Fibroblast of lung (primary cell): Measurements from ENCODE around the gene SLC6A13. TPM values are rescaled to one million over a fixed set of nuclear protein-coding genes. Genes with fewer than 3 reads are reported as not detected.

ENCODE experiments used
- DNase-seq, 2 donors: peaks; one replicate each; pipeline versions ENCODE4 v3.0.0 to v3.0.0-alpha.2; 2010; ENCODE audit warnings: low read depth in 2 of 2
- H2AFZ ChIP-seq: 2 replicates; pipeline ENCODE4 v1.5.1; 2012; ENCODE audit warnings: low read length, control low read depth, inconsistent platforms
- H3K27ac ChIP-seq: 2 replicates; pipeline ENCODE4 v1.5.1; 2011; ENCODE audit warnings: low read length, control low read depth; ENCODE audit not compliant: insufficient read depth
- H3K27me3 ChIP-seq: 2 replicates; pipeline ENCODE4 v1.5.1; 2011; ENCODE audit warnings: mild to moderate bottlenecking, low read length; ENCODE audit not compliant: control insufficient read depth, insufficient read depth
- H3K36me3 ChIP-seq: 2 replicates; pipeline ENCODE4 v1.5.1; 2011; ENCODE audit warnings: low read length; ENCODE audit not compliant: control insufficient read depth, insufficient read depth
- H3K4me1 ChIP-seq: 2 replicates; pipeline ENCODE4 v1.5.1; 2011; ENCODE audit warnings: low read length; ENCODE audit not compliant: control insufficient read depth, insufficient read depth; ENCODE audit errors: extremely low read depth
- H3K4me2 ChIP-seq: 2 replicates; pipeline ENCODE4 v1.5.1; 2011; ENCODE audit warnings: low read length, control low read depth; ENCODE audit not compliant: insufficient read depth; ENCODE audit errors: extremely low read depth
- H3K4me3 ChIP-seq, 4 experiments: fragments of 200-600 bp in 1 of 4; sonication (generic) in 1 of 4; replicated peaks in 1 of 4; 2 replicates each; pipeline ENCODE4 v1.5.1; 2011 to 2016; ENCODE audit warnings: low read length in 4 of 4, low read depth in 3 of 4, mild to moderate bottlenecking in 3 of 4, control low read depth in 2 of 4, inconsistent platforms in 1 of 4, mixed read lengths in 1 of 4; ENCODE audit not compliant: insufficient read depth in 1 of 4; ENCODE audit errors: control extremely low read depth in 1 of 4
- H3K79me2 ChIP-seq: 2 replicates; pipeline ENCODE4 v1.5.1; 2012; ENCODE audit warnings: mild to moderate bottlenecking, low read length, inconsistent platforms; ENCODE audit not compliant: control insufficient read depth, insufficient read depth
- H3K9ac ChIP-seq: 2 replicates; pipeline ENCODE4 v1.5.1; 2011; ENCODE audit warnings: mild to moderate bottlenecking, low read length, control low read depth; ENCODE audit not compliant: insufficient read depth
- H3K9me3 ChIP-seq: 2 replicates; pipeline ENCODE4 v1.5.1; 2012; ENCODE audit warnings: low read depth, low read length; ENCODE audit not compliant: control insufficient read depth, insufficient read depth
- H4K20me1 ChIP-seq: 2 replicates; pipeline ENCODE4 v1.5.1; 2011; ENCODE audit warnings: low read length; ENCODE audit not compliant: control insufficient read depth, insufficient read depth; ENCODE audit errors: extremely low read depth
- EZH2 ChIP-seq: IDR thresholded peaks from 2 replicates; pipeline ENCODE4 v1.5.1; 2012; ENCODE audit warnings: low read length, control low read depth, mild to moderate bottlenecking; ENCODE audit errors: missing control alignments
- polyA plus RNA-seq, 2 donors: library from polyadenylated mRNA; depleted of rRNA in 1 of 2; stranded (reverse) in 1 of 2; unstranded in 1 of 2; fragments of >200 nt; gene quantifications; 2 replicates each; pipeline ENCODE4 v1.2.1, GENCODE V29; 2011 to 2012; ENCODE audit warnings: missing spikeins in 1 of 2
- total RNA-seq: library from RNA; depleted of rRNA; stranded (reverse); fragments of >200 nt; gene quantifications from 2 replicates; pipeline ENCODE4 v1.2.1, GENCODE V29; 2014
- TF ChIP-seq, protein P1 (sequence below), 2 donors: IDR thresholded peaks in 1 of 2; conservative IDR thresholded peaks in 1 of 2; 1 replicate in 1 of 2; 2 replicates in 1 of 2; pipeline ENCODE4 v1.5.1; 2011 to 2012; ENCODE audit warnings: low read length in 2 of 2, control low read depth in 1 of 2, inconsistent platforms in 1 of 2, low read depth in 1 of 2, mild to moderate bottlenecking in 1 of 2

Gene SLC6A13
- total and polyA plus RNA-seq, 2 donors (not counting 1 experiment from before 2014, with no cell fraction given): not detected

DNA sequence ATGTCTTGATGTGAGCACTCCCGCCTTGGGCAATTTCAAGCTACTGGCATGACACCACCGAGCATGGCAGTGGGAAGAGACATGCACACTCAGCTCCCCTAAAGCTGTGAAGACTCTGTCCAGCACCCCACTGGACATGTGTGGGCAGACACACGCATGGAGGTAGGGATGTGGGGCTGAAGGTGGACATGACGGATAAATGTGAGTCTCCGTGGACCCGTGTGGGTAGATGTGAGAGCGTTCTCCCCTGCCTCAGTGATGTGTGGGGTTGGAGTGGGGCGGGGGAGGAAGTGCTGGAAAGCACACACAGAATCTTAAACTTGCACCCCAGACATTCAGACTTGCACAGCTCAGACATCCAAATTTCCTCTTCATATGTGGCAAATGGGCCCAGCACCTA, 61.3 kb downstream of the SLC6A13 start:
- Histone ChIP-seq H3K27ac (no peak overlapping the region), H3K4me2 (no peak overlapping the region), H3K79me2 (no peaks in the 10 kb centered on the region), H3K4me3 (no peak overlapping the region), H4K20me1 (no peaks in the 10 kb centered on the region), H2AFZ (no peak overlapping the region), H3K27me3 (peaks cover 22% of the 10 kb centered on the region), H3K9me3 (no peaks in the 10 kb centered on the region), H3K36me3 (no peaks in the 10 kb centered on the region), H3K4me1 (no peaks in the 10 kb centered on the region), H3K9ac (no peak overlapping the region)
- no peak for DNase-seq
- TF ChIP-seq, protein P1, sequence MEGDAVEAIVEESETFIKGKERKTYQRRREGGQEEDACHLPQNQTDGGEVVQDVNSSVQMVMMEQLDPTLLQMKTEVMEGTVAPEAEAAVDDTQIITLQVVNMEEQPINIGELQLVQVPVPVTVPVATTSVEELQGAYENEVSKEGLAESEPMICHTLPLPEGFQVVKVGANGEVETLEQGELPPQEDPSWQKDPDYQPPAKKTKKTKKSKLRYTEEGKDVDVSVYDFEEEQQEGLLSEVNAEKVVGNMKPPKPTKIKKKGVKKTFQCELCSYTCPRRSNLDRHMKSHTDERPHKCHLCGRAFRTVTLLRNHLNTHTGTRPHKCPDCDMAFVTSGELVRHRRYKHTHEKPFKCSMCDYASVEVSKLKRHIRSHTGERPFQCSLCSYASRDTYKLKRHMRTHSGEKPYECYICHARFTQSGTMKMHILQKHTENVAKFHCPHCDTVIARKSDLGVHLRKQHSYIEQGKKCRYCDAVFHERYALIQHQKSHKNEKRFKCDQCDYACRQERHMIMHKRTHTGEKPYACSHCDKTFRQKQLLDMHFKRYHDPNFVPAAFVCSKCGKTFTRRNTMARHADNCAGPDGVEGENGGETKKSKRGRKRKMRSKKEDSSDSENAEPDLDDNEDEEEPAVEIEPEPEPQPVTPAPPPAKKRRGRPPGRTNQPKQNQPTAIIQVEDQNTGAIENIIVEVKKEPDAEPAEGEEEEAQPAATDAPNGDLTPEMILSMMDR (conservative IDR thresholded peaks at IDR 0.05 in 1 of 2, IDR thresholded peaks at IDR 0.05 in 1 of 2; ENCODE audit: low read depth in 1 of 2, low read length in 2 of 2): no peak
- no peak for TF ChIP-seq EZH2

DNA sequence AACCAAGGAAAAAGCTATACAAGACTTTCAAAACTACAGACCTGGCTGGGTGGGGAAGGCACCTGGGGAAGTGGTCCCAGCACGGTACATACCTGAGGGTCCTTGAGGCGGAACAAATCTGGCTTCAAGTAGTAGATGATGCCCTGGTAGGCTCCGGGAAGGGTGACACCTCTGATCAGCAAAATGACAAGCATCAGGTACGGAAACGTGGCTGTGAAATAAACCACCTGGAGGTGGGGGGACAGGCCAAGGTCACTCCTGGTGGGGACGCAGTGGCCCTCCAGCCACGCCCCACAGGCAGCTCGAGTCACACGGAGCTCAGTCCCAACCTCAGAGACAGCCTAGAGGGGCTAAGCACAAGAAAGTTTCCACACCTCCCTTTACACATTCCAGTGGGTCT, 63.9 kb downstream of the SLC6A13 start:
- H3K4me3 ChIP-seq: no peak overlapping the region
- no peak overlapping the region for H3K4me2 ChIP-seq
- H3K4me1 ChIP-seq: no peaks in the 10 kb centered on the region
- H3K9me3 ChIP-seq: no peaks in the 10 kb centered on the region
- no peak overlapping the region for H3K9ac ChIP-seq
- H4K20me1 ChIP-seq: no peaks in the 10 kb centered on the region
- no peak for DNase-seq
- no peaks in the 10 kb centered on the region for H3K79me2 ChIP-seq
- no peaks in the 10 kb centered on the region for H3K36me3 ChIP-seq
- no peak overlapping the region for H3K27ac ChIP-seq
- H3K27me3 ChIP-seq: peaks cover 26% of the 10 kb centered on the region
- no peak overlapping the region for H2AFZ ChIP-seq
- TF ChIP-seq, protein P1 (conservative IDR thresholded peaks at IDR 0.05 in 1 of 2, IDR thresholded peaks at IDR 0.05 in 1 of 2; ENCODE audit: low read depth in 1 of 2, low read length in 2 of 2): no peak

DNA sequence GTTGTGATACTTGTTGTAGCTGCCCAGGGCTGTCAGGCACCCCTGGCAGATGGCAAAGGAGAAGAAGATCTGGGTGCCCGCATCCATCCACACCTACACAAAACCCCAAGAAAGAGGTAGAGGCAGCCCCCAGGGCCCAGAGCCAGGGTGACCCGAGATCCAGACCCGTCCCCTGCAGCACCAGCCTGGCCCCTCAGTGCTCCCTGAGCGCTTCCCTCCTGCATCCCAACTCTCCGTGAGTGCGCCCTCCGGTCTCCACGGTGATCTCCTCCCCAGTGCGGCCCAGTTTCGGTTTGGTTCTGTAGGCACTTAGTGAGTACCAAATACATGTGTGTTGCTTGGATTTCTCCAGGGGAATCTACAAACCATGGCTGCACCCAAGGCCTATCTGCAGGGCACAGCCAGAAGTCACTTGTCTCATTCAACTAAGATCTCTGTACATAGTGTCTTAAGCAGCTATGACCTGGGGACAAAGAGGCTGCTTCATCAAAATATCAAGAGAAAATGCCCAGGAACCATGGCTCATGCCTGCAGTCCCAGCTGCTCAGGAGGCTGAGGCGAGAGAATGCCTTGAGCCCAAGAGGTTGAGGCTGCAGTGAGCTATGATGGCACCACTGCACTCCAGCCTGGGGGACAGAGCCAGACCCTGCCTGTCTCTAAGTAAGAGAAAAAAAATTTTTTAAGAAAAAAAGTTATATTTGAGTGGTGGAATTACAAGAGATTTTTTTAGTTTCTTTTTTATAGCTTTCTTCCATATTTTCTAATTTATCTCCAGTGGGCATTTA, 64.5 kb downstream of the SLC6A13 start:
- no peak overlapping the region for H3K4me2 ChIP-seq
- H3K9ac ChIP-seq: no peak overlapping the region
- no peaks in the 10 kb centered on the region for H3K4me1 ChIP-seq
- TF ChIP-seq EZH2: no peak
- TF ChIP-seq, protein P1 (conservative IDR thresholded peaks at IDR 0.05 in 1 of 2, IDR thresholded peaks at IDR 0.05 in 1 of 2; ENCODE audit: low read depth in 1 of 2, low read length in 2 of 2): no peak
- H3K36me3 ChIP-seq: no peaks in the 10 kb centered on the region
- H3K79me2 ChIP-seq: no peaks in the 10 kb centered on the region
- no peaks in the 10 kb centered on the region for H3K9me3 ChIP-seq
- H3K27me3 ChIP-seq: peaks cover 30% of the 10 kb centered on the region
- no peak overlapping the region for H2AFZ ChIP-seq
- no peak overlapping the region for H3K27ac ChIP-seq
- DNase-seq: no peak
- no peak overlapping the region for H3K4me3 ChIP-seq
- no peaks in the 10 kb centered on the region for H4K20me1 ChIP-seq
